ENCODE results near the gene VRTN.

GRCh38 chr14:74389980-74390379 is 41.7 kb downstream of the VRTN start:
- no peak for TF ChIP-seq POLR2A (IDR thresholded peaks at IDR 0.05)
- no peak for TF ChIP-seq CTCF (IDR thresholded peaks at IDR 0.05)
